ENCODE results near the gene PRDM15.
A peak's percentile ranks its signal among the peaks of the same experiment; 100 is the strongest.

PRDM15 gene

DNA sequence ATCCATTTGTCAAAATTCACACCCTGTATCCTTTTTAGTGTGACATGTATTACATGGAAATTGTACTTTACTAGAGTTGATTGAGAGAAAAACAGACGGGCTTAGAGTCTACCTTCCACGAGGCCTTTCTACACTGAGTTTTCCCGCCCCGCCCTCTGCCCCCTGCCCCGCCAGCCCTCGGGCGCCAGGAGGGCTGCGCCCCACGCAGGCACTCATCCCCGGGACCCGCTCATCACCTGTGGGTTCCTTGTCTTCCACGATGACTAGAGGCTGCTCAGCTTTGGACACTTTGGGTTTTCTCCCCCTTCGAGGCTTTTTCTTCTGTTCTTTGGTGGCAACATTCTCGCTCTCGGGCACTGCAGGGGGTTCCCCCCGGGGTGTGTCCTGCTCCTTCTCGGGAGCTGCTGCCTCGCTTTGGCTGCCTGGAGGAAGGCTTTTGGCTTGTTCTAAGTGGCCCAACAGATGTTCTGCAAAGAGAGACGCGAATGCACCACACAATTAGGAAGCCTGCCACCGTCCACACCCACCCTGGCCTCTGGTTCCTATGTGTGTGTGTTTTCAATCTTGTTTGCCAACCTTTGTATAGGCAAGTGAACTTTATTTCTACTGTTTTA lies 39.6 kb downstream of the PRDM15 start:
- no peak for DNase-seq (ENCODE audit: low spot score)

DNA sequence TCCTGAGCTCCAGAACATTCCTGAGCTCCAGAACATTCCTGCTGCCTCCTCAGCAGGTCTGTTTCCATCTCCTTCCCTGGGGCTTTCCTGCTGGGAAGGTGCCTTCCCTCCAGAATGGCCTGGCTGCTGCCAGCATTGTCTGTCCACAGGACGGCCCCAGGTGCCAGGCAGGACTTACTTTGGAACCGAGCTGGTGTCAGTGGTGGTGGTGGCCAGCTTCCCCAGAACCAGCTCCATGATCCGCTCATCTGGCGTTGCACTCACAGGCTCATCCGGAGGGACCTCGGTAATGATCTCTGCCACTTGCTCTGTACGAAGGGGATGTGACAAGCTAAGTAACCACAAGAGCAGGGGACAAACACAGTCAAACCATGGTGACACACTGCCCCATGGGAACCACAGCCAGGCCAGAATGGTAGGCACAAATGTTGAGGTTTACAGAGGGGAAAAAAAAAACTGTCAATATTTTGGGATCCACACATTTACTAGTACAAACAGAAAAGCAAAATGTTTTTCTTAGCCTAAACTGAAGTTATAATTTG lies 41.3 kb downstream of the PRDM15 start:
- peak; percentile 58 for DNase-seq (ENCODE audit: low spot score)

DNA sequence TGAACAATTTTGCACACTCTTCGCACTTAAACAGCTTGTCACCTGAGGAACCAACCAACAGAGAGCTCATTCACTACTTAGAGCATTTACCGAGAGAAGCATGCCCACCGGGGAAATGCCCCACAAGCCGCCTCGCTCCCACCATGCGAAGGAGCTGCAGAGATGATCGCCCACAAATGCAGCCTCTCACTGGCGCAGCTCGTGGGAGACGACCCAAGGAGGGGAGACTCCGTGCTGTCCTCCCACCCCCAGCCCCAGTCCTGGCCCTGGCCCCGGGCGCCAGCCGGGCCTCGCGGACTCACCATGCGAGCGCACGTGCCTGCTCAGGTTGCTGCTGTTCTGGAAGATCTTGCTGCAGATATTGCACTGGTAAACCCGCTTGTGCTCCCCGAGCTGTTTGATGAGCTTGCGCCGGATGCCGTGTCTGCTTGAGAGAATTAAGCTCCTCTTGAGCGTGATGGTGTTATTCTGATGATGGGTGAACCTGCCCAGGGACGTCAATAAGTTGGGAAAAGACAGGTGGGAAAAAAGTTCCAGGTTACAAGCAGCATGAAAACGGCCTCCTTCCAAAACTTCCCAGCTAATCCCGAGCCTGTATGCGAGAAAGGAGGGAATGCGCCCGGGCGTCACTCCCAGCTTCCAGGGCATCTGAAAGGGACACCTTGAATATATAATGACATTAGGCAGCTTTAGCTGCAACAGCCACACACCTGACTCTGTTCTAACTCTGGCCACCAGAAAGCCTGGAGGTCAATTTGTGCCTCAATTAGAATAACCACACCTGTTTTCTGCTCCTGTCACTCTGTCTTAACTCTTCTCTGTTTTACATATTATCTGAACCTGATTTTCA lies 42.8 kb downstream of the PRDM15 start:
- DNase-seq (ENCODE audit: low spot score) = peak; percentile 34

DNA sequence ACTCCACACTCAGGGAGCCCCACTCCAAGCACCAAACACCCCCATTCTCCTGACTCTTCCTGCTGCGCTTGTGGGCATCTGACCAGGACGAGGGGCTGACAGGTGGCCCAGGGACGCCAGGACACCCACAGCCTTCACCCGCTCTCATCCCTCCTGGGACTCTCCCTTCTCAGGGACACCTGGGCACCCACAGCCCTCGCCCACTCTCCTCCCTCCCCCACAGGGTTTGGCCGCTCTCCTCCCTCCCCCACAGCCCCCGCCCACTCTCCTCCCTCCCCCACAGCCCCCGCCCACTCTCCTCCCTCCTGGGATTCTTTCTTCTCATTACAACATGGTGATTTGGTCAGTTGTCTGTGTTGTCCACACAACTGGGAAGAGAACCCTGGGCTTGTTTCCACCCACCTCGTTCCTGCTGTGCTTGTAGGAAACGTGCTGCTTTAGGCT lies 43.4 kb downstream of the PRDM15 start:
- DNase-seq (ENCODE audit: low spot score) = peak; percentile 45

DNA sequence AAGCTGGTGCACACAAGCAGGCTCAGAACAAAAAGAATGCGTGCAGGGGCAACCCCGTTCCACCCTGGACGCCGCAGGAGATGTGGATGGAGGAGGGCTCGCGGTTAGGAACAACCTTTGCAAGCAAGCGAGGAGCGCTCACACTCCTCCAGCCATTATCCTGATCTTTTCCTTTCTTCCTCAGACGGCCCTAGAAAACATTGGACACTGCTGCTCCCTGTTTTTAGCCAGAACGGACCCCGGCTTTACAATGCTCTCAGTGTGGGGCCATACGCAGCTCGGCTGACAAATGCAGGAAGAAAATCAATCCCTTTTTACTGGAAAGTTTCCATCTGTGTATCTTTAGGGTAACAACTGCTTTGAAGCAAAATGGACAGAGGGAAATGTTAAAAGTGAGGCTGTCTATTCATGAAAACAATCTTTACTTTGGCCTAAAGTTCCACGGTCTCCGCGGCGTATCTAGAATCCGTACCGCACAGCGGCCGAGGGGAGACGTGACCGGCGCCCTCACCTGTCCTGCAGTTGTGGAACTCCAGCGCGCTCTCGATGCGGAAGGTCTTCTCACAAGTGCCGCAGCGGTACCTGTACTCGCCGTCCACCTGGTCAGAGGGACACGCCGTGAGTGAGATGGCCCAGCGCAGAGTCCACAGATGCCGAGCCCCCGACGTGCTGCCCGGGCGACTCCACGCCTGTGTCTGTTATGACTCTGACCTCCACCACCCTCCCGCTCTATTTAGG lies 44.0 kb downstream of the PRDM15 start:
- no peak for DNase-seq (ENCODE audit: low spot score)

DNA sequence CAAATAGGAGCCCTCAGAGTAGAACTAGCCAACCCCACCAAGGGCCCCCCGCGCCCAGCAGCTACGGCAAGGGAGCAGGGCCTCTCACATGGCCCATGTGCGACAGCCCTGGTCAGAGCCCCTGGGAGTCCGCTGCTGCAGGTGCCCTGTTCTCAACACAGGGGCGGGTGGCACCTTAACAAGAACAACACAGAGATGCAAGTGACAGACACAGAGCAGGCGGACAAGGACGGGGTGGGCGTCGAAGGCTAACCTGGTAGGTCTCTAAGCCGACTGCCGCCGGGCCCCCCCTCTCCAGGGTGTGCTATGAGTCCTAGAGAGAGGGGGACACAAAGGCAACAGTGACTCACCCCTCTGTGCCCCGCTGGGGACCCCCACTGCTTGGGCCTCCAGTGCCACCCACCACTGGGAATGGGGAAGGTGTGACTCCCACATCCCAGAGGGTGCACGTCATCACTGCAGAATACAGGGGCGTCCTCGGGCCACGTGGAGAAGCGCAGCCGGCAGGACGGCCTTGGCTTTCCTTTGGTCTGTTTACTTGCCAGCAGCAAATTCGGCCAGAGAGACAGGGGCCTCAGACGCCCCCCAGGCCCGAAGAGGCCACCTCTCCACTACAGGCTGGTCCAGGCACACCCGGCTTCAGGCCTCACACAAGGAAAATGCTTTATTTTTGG lies 44.8 kb downstream of the PRDM15 start:
- peak; percentile 35 for DNase-seq (ENCODE audit: low spot score)

DNA sequence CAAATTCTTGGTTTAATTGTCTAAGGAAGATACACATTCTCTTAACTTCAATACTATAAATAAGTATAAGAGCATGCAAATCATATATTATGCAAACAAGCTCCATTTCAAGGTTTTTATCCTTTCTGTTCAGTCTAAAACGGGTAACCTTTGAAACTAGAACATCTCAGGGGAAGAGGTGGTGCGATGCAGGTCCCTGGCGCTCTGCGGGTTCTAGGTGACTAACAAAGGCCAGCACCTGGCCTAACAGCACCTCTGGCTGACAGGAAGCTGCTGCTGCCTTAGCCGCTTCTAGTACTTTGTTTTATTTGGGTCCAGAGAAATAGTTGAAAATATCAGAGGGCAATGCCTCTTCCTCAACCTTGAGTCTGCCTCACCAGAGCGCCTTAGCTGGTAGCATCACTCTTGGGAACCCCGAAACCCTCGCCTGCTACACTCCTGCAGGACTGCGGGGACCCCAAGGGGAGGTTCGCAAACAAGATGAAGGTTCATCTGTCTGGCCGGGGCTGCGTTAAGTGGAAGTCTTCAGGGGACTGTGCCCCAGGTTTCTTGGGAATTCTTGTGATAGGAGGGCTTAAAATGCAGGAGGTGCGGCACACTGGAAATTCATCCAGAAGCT lies 45.5 kb downstream of the PRDM15 start:
- DNase-seq (ENCODE audit: low spot score) = peak; percentile 86

DNA sequence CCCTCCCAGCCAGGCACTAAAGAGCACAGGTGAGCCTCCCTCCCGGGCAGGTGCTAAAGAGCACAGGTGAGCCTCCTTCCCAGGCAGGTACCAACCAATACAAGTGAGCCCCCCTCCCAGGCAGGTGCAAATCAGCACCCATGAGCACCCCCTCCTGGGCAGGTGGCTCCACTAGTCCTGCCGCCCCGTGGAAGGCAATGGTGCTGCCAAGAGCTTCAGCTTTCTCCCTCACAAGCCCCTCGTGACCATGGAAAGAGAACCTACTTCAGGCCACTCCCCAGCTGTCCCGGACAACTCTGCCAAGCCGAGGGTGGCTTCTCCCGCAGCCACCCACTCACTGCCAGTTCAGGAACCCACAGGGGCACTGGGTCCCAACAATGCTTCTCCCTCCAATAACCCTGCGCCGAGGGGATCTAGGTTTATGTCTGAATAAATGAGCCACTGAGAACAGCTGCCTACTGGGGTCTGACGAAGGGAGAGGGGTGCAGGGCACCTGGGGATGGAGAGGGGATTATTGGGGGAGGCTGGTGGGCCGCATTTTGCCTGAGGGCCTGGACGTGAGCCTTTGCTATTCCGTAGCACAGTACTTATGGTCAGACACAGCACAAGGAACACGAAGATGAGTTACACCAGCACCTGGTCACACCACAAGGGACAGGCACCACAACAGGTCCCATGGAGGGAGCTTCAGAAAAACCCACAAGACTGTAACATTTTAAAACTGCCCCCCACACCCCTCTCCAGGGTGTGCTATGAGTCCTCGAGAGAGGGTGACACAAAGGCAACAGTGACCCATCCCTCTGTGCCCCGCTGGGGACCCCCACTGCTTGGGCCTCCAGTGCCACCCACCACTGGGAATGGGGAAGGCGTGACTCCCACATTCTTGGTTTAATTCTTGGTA lies 46.3 kb downstream of the PRDM15 start:
- DNase-seq (ENCODE audit: low spot score) = peak; percentile 44

DNA sequence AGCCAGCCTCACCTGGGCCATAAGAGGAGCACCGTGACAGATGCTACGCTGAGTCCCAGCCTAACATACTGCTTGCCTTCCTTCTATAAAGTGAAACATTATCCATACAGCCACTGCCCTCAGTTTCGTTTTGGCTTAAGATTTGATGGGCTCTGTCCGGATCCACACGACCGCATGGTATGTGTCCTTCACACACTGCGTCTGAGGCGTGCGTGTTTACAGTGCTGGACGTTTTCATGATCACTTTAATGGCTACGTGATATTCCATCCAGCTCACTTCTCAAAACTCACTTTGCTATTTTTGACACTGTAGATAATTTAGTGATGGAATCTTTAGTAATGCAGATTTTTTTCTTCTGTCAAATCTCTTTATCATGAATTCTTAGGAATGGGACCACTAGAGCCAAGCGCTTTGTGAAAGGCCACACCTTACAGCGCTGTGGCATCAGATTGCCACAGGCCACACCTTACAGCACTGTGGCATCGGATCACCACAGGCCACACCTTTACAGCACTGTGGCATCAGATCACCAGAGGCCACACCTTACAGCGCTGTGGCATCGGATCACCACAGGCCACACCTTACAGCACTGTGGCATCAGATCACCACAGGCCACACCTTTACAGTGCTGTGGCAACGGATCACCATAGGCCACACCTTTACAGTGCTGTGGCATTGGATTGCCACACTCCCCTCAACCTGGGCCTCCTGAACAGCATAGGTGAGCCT lies 47.1 kb downstream of the PRDM15 start:
- no peak for DNase-seq (ENCODE audit: low spot score)

DNA sequence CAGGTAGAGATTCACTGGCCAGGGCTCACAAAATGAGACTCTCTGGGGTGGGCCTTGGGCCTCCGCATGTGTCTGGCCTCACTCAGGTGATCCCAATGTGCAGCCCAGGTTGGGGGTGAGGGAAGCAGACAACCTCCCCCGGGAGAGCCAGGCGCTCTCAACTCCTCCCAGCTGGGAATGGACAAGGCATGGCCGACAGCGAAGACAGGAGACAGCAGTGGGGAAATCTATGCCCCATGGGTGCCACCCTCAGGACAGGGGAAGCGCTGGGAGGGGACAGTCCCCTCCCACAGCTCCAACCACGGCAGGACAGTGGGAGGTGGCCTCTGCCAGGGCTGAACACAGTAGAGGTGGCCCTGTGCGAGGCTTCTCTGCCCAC lies 47.7 kb downstream of the PRDM15 start:
- DNase-seq (ENCODE audit: low spot score) = no peak

DNA sequence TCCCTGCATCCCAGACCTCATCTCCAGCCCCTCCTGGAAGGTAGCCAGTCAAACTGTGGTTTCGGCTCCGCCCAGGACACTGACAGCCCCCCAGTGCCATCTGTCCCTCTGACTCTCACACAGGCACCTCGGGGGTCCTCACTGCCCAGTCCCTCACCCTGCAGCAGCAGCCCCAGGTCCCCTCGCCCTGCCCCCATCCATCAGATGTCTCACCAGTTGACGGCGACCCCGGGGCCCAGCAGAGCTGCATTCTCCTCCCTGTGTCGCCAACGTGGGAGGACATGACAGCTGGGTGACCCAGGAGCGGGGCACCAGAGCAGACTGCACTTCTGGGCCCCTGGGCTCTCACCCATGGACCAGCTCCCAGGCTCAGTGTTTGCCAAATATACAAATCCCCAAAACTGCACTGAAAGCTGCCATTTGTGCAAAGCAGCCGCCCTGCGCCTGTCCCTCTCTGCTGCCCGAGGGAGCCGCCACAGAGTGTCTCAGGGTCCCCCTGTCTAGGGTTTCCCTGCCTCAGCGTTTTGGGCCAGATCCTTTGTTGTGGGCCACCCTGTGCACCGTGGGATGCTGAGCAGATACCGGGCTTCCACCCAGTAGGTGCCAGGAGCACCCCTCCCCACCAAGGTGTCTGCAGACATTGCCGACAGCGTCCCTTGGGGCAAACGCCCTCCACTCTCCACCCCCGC lies 48.2 kb downstream of the PRDM15 start:
- no peak for DNase-seq (ENCODE audit: low spot score)

DNA sequence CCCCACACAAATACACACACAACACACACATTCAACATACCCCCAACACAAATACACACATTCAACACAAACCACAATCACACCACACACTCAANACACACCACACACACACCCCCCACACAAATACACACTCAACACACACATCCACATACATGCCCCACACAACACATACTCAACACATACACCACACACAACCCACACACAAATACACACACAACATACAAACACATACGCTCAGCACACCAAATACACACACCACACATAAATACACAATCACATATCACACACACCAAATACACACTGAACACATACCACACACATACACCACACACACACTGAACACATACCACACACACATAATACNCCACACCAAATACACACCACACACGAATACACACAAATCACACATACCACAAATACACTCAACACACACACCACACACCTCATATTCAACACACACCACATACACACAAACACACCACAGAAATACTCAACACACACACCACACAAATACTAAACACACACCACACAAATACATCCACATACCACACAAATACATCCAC lies 48.9 kb downstream of the PRDM15 start:
- no peak for DNase-seq (ENCODE audit: low spot score)

DNA sequence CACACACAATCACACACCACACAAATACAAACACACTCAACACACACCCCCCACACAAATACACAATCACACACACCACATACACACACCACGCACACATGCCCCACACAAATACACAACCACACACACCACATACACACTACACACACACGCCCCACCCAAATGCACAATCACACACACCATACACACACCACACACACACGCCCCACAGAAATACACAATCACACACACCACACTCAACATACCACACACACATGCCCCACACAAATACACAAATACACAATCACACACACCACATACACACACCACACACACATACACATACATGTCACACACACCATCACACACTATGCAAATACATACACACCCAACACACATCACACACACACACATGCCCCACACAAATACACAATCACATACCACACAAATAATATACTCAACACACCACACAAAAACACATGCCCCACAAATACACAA lies 50.2 kb downstream of the PRDM15 start:
- DNase-seq (ENCODE audit: low spot score) = no peak

DNA sequence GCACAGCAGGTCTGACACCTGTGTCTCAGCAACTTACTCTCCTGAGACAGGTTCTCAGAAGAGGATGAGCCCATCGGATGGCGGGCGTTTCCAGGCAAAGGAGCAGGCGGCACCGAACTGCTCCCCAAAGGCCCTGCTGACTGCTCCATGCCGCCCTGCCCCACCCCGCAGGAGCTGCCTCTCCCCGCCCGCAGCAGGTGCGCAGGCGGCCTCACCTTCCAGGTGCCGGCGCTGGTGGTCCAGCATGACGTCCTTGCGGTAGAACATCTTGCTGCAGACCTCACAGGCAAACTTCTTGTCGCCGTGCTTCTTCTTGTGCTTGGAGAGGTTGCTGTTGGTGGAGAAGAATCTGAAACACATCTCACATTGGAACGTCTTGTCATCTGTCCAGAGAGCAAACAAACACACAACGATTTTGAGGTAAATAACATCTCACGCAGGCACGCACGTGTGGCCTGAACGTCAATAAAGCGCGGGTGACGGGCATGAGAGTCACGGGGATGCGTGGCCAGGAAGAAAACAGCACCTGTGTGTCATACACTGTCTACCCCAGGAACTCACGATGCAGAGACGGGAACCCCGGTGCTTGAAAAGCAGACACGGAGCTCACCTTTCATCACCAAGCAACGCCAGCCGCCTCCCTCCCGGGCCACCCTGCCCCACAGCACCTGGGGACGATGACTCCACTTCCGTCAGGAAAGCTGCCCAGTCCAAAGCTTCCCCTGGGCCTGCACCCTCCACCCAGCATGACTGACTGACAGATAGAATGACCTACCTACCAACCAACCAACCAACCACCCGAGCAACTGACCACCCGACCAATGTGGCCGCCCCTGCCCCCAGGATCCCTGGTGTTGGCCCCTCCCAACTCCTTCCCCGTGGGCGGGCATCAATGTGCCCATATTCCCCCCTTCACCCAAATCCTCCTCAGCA lies 50.9 kb downstream of the PRDM15 start:
- no peak for DNase-seq (ENCODE audit: low spot score)

DNA sequence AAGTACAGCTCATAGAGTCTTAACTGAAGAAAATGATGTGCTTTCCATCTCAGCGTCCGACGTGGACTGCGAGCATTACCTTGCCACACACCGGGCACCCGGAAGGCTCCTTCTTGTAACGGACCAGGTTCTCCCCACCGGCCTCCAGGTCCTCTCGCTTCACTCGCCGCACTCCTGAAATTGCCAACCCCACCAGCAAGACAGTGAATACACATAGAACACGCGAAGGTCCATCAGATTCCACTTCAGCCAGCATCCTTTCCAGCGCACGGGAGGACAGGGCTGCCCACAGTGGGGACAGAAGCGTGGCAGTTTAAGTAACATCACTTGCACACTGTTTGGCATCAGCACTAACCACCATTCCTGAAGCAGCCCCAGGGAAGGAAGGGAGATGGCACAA lies 53.3 kb downstream of the PRDM15 start:
- DNase-seq (ENCODE audit: low spot score) = no peak

DNA sequence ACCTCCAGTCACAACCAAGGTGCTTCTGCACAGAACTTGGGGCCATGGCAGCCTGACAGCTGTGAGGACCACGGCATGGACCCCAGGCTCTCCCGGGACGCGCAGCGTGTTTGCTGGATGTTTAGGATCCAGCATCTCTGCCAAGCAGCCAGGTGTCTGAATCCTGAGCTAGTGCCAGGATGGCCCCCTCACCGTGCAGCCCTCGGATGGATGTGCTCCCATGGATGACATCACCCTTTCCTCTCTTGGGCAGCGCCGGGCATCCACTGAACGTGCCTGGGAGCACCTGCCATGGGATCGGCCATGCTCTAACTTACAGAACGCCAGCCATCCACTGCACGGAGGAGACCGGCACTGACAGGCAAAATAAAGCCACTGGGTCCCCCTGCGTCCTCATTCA lies 53.9 kb downstream of the PRDM15 start:
- DNase-seq (ENCODE audit: low spot score) = no peak

DNA sequence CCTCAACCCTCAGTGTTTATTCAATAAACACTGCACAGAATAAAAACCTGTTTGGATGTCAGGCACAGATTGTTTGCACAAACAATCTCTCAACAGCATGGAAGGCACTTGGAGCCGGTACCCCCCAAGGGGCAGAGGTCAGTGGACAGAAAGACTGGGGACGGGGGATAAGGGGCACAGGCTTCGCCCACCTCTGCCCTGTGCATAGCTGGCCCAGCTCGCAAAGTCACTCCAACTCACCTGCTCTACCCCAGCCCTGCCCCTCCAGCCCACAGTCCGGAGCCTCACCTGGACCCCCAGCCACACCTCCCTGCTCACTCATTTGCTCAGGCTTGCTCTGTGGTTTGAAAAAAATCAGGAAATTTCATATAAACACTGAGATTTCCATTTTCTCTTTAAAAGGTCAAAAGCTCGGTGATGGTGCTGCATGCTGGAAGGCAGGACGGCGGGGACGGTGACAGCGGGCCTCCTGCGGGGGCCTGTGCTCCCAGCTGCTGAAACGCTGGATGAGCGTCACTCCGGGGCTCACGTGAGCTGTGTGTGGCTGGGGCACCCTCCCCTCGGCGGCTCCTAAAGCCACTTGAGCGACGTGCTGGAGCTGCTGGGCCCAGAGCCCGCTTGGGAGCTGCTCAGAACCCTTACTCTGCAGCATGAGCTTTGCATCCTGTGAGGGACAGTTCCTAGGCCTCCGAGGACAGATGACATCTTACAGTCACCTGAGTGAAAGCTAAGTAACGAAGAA lies 54.5 kb downstream of the PRDM15 start:
- no peak for DNase-seq (ENCODE audit: low spot score)

All from germinal center (tissue), 1 donor.